Bronchus fibroblast of lung (primary cell): ENCODE data around the gene PRDM4. TPM values are rescaled to one million over a fixed set of nuclear protein-coding genes. Genes with fewer than 3 reads are reported as not detected.

ENCODE experiments used
- total RNA-seq: library from RNA; depleted of rRNA; stranded (reverse); fragments of >200 nt; gene quantifications from 2 replicates; pipeline ENCODE4 v1.2.3, GENCODE V29; 2015

PRDM4 gene
- total RNA-seq = 17.8 and 18.4 TPM in 2 replicates

GRCh38 chr12:107760809-107761501 lies at the start of gene PRDM4:
PRDM4 (minus strand) TSS chr12:107761137; CDS start chr12:107760515, 622 bp downstream.

GRCh38 chr12:107774349-107775029 lies 13.6 kb upstream of the PRDM4 start, which contains the start of gene ASCL4:
ASCL4 (plus strand) TSS chr12:107774704; CDS start chr12:107775219, 515 bp downstream.

GRCh38 chr12:107685360-107686248 lies 75.3 kb downstream of the PRDM4 start, which contains the start of gene PWP1:
PWP1 (plus strand) TSS chr12:107685799; CDS start chr12:107685900, 101 bp downstream.

Other genes starting within 250 kb of the PRDM4 start
- 59.2 and 99.5 TPM in 2 replicates for gene PWP1, start 75.3 kb downstream of the PRDM4 start, total RNA-seq
- not detected in 2 replicates for gene ASCL4, start 13.6 kb upstream of the PRDM4 start, total RNA-seq